ENCODE measurements around the gene ZNRF4. TPM values are rescaled to one million over a fixed set of nuclear protein-coding genes. Genes with fewer than 3 reads are reported as not detected.

The ZNRF4 gene
- total RNA-seq, 1 experiment from 2014 or later, result not detected

Other genes starting within 250 kb of the ZNRF4 start
- gene PTPRS, start 114.6 kb upstream of the ZNRF4 start, total RNA-seq (2021), result 201 to 253 TPM (median 244 TPM) in 3 replicates
- gene TINCR, start 112.5 kb downstream of the ZNRF4 start, total RNA-seq (2021), result 0.60 to 0.85 TPM (median 0.76 TPM) in 3 replicates
- 70.0 to 100 TPM (median 77.8 TPM) in 3 replicates for gene SAFB2, start 167.4 kb downstream of the ZNRF4 start, total RNA-seq (2021)
- gene SAFB, start 167.7 kb downstream of the ZNRF4 start, total RNA-seq (2021), result 106 to 141 TPM (median 110 TPM) in 3 replicates
- 30.0 to 32.8 TPM (median 32.5 TPM) in 3 replicates for gene MICOS13, start 225.1 kb downstream of the ZNRF4 start, total RNA-seq (2021)
- 11.8 to 19.1 TPM (median 15.5 TPM) in 3 replicates for gene HSD11B1L, start 225.6 kb downstream of the ZNRF4 start, total RNA-seq (2021)
- 1,080 to 1,240 TPM (median 1,178 TPM) in 3 replicates for gene RPL36, start 234.9 kb downstream of the ZNRF4 start, total RNA-seq (2021)

All from WTC11 (cell line).